HG02870 (cell line): ENCODE data around the gene ARHGAP10.

Source experiments
- ATAC-seq: cut with Tn5 transposase; IDR thresholded peaks from one replicate; pipeline ENCODE4 v1.9.1; 2021; ENCODE audit warnings: mild to moderate bottlenecking, moderate library complexity; ENCODE audit not compliant: unreplicated experiment

Gene ARHGAP10

GRCh38 chr4:148060264-148061140 is 328.6 kb downstream of the ARHGAP10 start:
- no peak for ATAC-seq

- no peak for ATAC-seq
Measured at GRCh38 chr4:148061141-148061481, 329.2 kb downstream of the ARHGAP10 start.

GRCh38 chr4:148061795-148062194 is 329.9 kb downstream of the ARHGAP10 start:
- ATAC-seq = no peak

- ATAC-seq = no peak
Measured at GRCh38 chr4:148062301-148062950, 330.5 kb downstream of the ARHGAP10 start.

GRCh38 chr4:148064451-148064850 is 332.6 kb downstream of the ARHGAP10 start:
- ATAC-seq = no peak

- no peak for ATAC-seq
Measured at GRCh38 chr4:148065075-148065474, 333.2 kb downstream of the ARHGAP10 start.

GRCh38 chr4:148067301-148067916 is 335.5 kb downstream of the ARHGAP10 start:
- no peak for ATAC-seq

- ATAC-seq = no peak
Measured at GRCh38 chr4:148068065-148068911, 336.4 kb downstream of the ARHGAP10 start.

GRCh38 chr4:148069086-148069894 is 337.4 kb downstream of the ARHGAP10 start:
- ATAC-seq = no peak

- no peak for ATAC-seq
Measured at GRCh38 chr4:148069895-148070178, 337.9 kb downstream of the ARHGAP10 start.

GRCh38 chr4:148071009-148071408 is 339.1 kb downstream of the ARHGAP10 start:
- no peak for ATAC-seq

GRCh38 chr4:148072789-148073188 is 340.9 kb downstream of the ARHGAP10 start:
- ATAC-seq = no peak

- ATAC-seq = no peak
Measured at GRCh38 chr4:148073349-148073748, 341.5 kb downstream of the ARHGAP10 start.

GRCh38 chr4:148074462-148074861 is 342.6 kb downstream of the ARHGAP10 start:
- ATAC-seq = no peak

GRCh38 chr4:148075438-148075837 is 343.6 kb downstream of the ARHGAP10 start:
- ATAC-seq = no peak

- no peak for ATAC-seq
Measured at GRCh38 chr4:148076964-148077363, 345.1 kb downstream of the ARHGAP10 start.

GRCh38 chr4:148077581-148077980 is 345.7 kb downstream of the ARHGAP10 start:
- ATAC-seq = no peak

GRCh38 chr4:148078061-148078460 is 346.2 kb downstream of the ARHGAP10 start:
- no peak for ATAC-seq

- no peak for ATAC-seq
Measured at GRCh38 chr4:148079961-148080360, 348.1 kb downstream of the ARHGAP10 start.

- no peak for ATAC-seq
Measured at GRCh38 chr4:148081267-148081666, 349.4 kb downstream of the ARHGAP10 start.
